Left renal pelvis (tissue), 4 donors: ENCODE results near the gene RAB8B. TPM values are rescaled to one million over a fixed set of nuclear protein-coding genes. Genes with fewer than 3 reads are reported as not detected.
A peak's percentile ranks its signal among the peaks of the same experiment; 100 is the strongest.

Source experiments
- DNase-seq, 4 donors: peaks; one replicate each; pipeline ENCODE4 v3.0.0-alpha.2; 2013; ENCODE audit warnings: low read depth in 4 of 4, low spot score in 3 of 4
- polyA plus RNA-seq, 4 donors: library from polyadenylated mRNA; unstranded; fragments of 120-200 nt; gene quantifications; one replicate each; pipeline ENCODE4 v1.2.1, GENCODE V29; 2013; ENCODE audit not compliant: insufficient read length in 4 of 4

RAB8B gene
- 10 to 100 TPM; 28.1 to 41.2 (median 34.8) TPM for polyA plus RNA-seq

GRCh38 chr15:63188926-63189871 is at the start of gene RAB8B:
TSS of gene RAB8B (plus strand) at chr15:63189606. CDS start at chr15:63189625, 19 bp downstream.
- peak; percentile 86 to 93 (median 90) for DNase-seq

DNA sequence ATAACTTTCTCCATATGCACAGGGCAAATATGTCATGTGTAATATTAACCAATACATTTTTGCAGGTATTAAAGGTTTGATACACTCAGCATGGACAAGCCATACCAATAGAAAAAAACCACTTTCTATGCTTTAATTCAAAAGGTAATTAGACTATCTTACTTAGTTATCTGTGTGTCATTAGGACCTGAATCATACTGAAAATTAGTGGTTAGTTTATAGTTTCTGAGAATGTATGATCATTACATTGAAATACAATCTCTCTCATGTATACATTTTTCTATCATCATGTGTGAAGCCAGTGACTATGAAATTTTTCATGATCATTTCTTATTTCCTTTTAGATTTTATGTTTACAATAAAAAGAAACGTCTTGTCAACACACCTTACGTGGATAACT is 48.5 kb upstream of the RAB8B start:
- DNase-seq = no peak

- no peak for DNase-seq
Observed at GRCh38 chr15:63145426-63145825, 44.0 kb upstream of the RAB8B start.

DNA sequence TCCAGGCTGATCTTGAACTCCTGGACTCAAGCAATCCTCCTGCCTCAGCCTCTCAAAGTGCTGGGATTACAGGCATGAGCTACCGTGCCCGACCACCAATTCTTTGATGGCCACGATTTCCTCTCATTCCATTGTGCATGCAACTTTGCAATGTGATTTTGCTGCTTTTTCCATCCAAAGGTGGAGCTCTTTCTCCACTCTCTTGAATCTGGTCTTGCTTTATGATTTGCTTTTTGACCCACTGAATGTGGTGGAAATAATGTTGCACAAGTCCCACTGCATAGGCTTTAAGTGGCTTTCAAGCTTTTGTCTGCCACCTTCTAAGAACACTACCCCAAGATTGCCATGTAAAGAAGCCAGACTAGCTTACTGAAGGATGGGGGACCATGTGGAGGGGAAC is 42.7 kb upstream of the RAB8B start:
- DNase-seq = no peak

DNA sequence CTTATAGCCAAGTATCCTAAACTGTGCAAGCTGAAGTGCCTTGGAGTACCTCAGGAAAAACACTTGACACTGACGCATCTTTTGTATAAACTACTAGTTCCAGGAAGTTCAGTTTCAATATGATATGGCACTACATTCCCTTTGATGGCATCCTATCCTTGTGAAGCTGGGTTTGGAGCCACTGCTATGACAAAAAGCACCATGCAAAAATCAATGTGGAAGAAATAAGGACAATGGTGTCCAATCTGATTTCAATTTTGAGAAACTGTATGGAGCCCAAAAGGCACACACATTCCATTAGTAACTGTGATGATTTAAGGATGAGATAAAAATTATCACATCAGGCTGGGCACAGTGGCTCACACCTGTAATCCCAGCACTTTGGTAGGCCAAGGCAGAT is 37.7 kb upstream of the RAB8B start:
- DNase-seq = no peak

DNA sequence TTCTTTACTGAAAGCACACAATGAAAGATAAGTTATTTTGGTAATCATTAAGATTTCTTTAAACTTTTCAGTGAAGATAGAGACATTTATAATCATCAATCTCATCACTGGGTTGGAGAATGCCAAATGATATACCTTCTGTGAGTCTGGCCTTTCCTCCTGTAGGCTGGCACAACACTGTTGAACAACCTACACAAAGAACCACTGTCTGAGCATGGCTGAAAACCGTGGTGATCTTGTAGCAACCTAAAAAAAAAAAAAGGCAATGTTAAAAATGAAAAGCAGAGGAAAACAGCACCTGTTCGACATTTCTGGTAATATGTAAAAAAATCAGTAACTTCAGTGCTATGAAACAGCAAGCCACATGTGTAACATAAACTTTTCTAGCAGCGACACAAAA is 33.9 kb upstream of the RAB8B start:
- DNase-seq = no peak

DNA sequence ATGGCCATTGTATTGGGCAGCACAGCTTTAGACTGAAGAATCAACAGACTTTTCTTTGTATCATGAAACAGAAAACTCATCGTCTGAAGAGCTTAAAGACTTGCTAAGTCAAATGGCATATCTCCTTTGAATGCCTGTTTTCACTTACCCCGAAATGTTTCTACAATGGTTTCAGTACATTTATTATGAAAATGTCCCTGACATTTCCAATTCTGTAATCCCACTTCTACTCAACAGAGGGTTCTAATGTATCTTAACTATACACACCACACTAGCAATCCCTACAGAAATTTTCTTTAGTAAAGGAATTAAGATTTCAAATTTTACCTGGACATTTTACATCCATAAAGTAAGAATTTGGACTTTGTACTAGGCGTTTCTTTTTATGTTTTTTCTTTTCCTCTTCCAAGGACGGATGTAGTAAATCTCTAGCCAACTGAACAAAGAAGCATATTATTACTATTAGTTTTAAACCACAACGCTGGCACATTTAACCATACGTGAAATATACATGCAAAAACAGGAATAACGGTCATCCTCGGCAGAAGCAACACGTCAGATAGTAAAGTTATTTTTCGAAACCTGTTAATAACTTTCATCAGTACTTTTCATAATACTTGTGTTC is 33.2 kb upstream of the RAB8B start:
- DNase-seq = no peak

GRCh38 chr15:63156755-63157117 is 32.7 kb upstream of the RAB8B start:
- DNase-seq = peak; percentile 35 to 52 (median 40)

DNA sequence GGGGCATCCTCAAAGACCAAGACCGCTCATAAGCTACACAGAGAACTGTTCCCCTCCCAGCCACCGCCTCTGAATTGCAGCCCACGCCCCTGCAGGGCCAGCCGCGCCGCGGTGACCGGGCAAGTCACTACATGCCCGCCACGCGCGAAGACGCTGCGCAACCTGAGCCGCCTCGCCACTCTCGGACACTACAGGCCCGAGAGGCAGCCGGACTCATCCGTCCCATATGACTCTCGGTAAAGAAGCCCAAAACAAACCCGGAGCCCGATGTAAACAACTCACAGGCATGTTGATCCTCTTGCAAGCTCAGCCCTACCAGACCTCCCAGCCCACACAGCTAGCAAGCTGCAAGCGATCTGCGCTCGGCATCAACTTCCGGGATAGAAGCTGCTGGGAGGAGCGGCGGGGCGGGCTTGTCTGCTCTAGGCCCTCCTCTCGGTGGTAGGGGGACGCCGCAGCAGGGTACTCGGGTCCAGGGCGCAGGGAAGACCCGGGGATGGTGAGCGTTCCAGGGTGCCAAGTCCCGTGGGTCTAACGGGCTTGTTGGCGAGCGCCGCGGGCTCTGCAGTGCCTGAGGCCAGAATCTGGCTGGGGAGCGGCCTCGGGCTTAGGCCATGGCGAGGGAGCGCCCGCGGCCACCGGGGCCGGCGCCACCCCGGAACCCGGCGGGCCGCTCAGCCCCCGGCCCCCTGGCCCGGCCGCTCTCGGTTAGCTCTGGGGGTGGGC is 32.1 kb upstream of the RAB8B start, which contains the start of gene RPS27L:
TSS of gene RPS27L (minus strand) at position 360 of the 726 bp plus-strand sequence. CDS start at position 288, 72 bp downstream.
- peak; percentile 83 to 90 (median 88) for DNase-seq

GRCh38 chr15:63157891-63158431 is 31.4 kb upstream of the RAB8B start:
- peak; percentile 58 to 71 (median 58) for DNase-seq

DNA sequence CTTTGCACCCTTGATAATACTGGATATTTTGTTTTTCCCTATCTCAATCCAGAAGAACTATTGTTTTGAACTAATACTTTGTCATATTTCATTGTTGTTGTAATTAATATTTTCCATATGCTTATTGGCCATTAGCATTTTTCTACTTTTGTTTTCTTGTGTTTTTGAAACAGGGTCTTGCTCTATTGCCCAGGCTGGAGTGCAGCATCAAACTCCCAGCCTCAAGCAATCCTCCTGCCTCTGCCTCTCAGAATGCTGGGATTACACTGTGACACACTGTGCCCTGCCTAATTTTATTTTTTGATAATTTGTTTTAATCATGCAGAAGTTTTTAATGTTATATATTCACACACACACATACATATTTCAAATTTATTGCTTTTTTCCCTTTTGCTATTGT is 28.8 kb upstream of the RAB8B start:
- no peak for DNase-seq

DNA sequence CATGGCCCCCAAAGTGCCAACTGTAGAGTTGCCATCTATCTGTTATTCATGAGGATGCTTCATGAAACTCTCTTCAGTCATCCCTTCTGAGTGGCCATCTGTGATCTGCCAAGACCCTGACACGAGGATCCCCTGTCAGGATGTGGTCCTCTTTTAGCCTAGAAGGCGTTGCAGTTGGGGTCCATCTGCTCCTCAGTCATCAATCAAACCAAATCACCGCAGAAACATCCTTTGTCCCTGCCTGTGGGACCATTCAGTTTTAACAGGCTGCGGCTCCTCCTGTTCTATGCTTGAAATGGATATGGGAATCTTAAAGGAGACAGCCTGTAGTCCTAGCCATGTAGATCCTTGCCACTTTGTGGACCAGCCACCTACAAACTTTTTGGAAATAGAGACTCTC is 26.2 kb upstream of the RAB8B start:
- no peak for DNase-seq

GRCh38 chr15:63165166-63165859 is 24.1 kb upstream of the RAB8B start:
- no peak for DNase-seq

DNA sequence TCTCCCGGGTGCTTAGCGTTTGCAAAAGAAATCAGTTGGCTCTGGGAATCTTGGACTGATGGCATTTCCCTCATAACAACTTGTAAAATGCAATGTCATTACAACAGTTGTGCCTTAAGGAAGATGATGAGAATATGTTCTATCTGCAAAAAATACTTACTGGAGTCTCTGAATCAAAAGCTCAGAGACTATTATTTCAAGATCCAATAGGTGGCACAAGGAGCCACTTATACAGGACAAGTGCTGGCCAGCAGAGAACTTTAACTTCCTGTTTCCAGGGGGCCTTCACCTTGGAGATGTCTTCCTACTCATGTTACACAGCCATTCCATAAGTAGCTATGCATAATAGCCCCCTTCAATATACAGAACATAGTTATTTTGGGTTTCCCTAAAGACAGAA is 23.2 kb upstream of the RAB8B start:
- no peak for DNase-seq

- DNase-seq = no peak
Observed at GRCh38 chr15:63169788-63170187, 19.6 kb upstream of the RAB8B start.

DNA sequence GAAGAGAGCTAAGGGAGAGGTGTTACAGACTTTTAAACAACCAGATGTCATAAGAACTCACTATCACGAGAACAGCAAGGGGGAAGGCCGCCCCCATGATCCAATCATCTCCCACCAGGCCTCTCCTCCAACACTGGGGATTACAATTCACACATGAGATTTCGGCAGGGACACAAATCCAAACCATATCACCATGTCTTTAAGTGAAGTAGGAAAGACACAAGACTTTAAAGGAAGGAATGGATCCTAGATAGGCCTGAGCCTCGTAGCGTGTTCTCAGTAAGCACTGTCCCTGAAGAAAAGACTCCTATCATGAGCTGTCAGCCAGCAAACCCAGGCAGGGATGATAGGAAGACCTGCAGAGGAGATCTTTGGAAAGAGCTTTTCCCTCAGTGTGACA is 17.0 kb upstream of the RAB8B start:
- no peak for DNase-seq

DNA sequence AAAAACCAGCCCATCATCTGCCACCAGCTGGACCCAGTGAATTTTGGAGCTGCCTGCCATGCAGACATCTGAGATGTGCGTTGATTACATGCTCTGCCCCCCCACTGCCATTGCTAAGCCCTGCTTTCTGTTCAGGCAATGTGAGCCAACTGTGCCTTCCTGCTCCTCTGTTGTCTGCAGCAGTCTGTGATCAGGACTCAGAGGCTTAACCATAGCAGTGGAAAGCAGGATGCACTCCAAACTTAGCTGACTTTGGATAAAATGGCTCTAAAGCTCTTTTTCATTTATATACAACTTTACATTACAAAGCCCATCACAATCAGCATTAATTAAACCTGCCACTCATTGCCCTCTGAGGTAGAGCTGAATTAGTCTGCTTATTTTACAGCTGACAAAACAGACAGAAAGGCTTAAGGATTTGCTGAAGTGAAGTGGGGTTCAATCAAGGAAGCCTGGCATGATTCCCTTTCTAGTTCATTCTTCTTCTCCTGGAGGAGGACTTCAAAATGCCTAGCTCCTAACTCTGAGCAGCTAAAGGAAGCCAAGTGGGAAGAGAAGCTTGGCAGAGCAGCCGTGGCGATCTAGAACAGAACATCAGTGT is 16.5 kb upstream of the RAB8B start:
- no peak for DNase-seq

GRCh38 chr15:63176302-63176701 is 13.1 kb upstream of the RAB8B start:
- DNase-seq = no peak

DNA sequence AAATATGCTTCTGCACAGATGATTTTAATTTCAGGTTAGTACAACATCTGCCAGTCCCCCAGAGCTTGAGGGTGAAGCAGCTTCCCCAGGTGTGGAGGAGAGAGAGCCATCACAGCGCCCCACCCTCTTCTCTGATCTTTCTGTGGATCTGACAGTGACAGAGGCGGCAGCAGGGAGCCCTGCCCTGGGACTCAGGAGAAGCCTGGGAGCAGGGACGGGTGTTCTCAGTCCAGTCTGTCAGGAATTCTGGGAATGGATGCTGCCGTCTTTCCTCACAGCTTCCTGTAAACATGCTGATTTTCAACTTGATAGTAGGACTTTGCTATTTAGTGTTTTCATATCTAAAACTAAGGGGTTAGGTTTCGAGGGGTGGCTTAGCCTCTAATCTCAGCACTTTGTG is 11.4 kb upstream of the RAB8B start:
- no peak for DNase-seq

DNA sequence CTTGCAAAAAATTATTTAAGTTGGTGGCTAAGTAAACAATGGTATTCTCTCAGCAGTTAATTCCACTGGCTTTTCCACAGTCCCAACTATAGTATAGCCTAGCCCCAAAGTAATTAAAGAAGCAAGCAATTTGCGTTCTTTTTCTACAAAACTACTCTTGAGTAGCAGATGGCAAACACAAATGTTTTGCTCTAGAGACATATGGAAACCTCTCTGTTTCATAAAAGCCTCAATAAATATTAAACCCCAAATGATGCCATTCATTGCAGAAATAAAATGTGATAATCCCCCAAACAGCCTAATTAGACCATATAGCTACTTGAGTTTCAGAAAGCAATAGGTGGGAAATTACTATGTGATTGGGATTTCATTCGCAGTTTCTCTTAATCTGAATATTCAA is 8.7 kb upstream of the RAB8B start:
- no peak for DNase-seq
